ENCODE measurements around the gene SCG5.
A peak's percentile ranks its signal among the peaks of the same experiment; 100 is the strongest.
"Not testable (repeated sequence)": the region's sequence is repeated elsewhere in the genome, so short reads cannot be mapped to it uniquely, and the experiment has no call there.

The SCG5 gene, protein sequence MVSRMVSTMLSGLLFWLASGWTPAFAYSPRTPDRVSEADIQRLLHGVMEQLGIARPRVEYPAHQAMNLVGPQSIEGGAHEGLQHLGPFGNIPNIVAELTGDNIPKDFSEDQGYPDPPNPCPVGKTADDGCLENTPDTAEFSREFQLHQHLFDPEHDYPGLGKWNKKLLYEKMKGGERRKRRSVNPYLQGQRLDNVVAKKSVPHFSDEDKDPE

DNA sequence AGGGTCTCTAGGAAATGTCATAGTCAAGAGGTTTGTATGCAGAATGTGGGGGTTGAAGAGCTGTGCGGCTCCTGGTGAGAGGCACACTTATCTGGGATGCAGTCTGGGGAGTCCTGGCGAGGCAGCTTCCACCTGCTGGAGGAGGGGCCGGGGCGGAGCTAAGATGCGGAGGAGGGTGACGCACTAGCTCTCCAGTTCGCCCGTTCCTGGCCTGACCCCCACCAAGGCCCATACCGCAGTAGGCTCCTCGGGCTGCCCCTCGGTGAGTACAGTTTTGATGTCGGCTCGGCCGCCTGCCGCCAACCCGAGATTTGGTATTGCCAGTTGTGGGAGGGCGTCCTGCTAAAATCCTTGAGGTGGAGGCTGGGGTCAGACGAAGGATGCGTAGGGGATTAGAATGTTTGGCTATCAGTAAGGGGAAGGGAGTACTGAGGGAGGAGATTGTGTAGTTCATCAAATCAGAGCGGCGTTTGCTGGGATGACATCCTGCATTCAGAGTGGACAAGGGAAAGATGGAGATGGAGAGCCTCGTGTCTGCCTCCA is at the start of gene SCG5:
TSS of gene SCG5 (plus strand) at position 194 of the 543 bp plus-strand sequence. CDS start 1,883 bp downstream, outside the sequence.
- DNase-seq (ENCODE audit: low spot score), result no peak

DNA sequence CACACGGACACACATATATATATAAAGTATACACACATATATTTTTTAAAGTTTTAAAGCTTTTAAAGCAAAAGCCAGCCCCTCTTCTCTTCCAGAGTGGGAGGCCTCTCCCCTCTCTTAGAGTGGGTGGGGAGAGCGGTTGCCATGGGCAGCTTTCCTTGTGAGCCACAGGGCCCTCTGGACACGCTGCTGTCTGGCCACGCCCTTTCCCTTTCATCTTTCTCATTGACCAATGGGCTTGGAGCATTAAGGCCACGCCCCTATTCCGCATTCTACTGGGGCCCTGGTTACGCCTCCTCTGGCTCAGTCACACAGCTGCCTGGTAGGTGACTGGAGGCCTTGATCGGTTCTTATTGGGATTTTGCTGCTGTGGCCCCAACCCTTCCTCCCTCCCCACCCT is 48.4 kb upstream of the SCG5 start, which contains the start of gene GOLGA8N:
TSS of gene GOLGA8N (plus strand) at position 306 of the 400 bp plus-strand sequence.
- not testable (repeated sequence) for DNase-seq (ENCODE audit: low spot score)

DNA sequence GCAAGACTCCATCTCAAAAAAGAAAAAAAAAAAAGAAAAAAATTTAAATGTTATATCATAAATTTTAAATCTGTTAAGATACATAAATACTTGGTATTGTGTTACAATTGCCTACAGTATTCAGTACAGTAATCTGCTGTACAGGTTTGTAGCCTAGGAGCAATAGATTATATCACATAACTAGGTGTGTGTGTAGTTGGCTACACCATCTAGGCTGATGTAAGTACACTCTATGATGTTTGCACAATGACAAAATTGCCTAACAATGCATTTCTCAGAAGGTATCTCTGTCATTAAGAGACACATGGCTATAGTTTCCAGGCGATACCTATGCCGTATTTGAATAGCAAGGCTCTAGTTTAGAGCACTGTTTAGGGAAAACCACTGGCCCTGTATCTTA is 32.0 kb upstream of the SCG5 start:
- DNase-seq (ENCODE audit: low spot score), result not testable (repeated sequence)

- DNase-seq (ENCODE audit: low spot score), result peak; percentile 27
These were observed 30.8 kb upstream of the SCG5 start for GRCh38 chr15:32610719-32611118.

- not testable (repeated sequence) for DNase-seq (ENCODE audit: low spot score)
These were observed 26.8 kb upstream of the SCG5 start for GRCh38 chr15:32614712-32615050.

DNA sequence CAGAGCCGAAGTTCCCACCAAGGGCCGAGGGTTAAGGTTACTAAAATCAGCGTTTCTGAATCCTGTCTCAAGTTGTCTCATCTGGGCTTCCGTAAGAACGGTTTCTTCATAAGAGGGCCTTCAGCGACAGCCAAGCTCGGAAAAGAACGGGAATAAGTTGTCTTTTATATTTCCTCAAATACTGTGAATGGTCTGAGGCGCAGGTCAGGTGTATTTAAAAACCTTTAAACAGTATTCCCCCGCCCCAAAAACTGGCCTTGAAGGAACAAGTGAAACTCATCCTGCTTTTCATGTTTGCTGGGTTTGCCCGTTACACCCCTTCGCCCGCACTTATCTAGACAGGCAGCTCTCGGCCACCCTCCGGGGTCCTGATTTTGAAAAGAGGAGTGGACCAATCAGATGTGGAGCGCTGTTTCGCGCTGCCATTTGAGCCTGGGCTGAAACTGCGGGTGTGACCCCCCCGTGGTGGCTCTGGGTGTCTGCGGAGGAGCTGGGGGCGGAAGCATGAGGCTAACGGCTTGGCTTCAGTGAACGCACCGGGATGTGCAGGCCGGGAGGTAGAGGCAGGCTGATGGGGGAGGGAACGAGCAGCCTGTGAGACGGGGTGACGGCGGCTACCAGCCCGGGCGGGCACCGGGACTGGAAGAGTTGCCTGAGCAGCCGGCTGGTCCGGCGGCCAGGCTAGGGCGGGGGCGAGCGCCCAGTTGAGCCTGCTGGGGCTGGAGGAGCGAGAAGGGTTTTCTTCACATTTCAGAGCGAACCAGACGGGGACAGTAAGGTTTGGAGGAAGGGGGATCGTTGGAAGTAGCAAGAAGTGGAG is 26.2 kb upstream of the SCG5 start, which contains the start of gene ARHGAP11A:
TSS of gene ARHGAP11A (plus strand) at position 454 of the 820 bp plus-strand sequence. CDS start 708 bp downstream, outside the sequence.
- peak; percentile 90 for DNase-seq (ENCODE audit: low spot score)

DNA sequence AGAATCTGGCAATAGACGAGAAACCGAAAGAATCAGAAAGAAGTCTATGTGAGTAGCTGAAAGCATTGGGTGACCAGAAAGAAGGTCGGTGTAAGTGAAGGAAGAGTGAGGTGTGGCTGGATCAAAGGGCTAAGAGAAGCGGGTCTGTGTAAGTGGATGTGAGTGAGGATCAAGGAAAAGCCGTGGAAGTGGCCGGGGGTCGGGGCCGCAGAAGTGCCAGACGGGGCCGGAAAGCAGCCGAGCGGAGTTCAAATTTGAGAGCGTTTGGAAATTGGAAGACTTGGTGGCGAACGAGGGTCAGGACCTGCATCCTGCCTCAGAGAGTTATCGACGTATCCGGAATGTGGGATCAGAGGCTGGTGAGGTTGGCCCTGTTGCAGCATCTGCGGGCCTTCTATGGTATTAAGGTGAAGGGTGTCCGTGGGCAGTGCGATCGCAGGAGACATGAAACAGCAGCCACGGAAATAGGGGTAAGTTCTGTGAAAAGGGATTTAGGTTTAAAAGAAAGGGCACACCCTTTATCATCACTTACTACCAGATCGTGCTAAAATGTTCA is 25.6 kb upstream of the SCG5 start:
- peak; percentile 34 for DNase-seq (ENCODE audit: low spot score)

GRCh38 chr15:32636410-32636809 is 5.1 kb upstream of the SCG5 start:
- DNase-seq (ENCODE audit: low spot score), result no peak

GRCh38 chr15:32636908-32637567 is 4.5 kb upstream of the SCG5 start:
- DNase-seq (ENCODE audit: low spot score), result no peak

- no peak for DNase-seq (ENCODE audit: low spot score)
These were observed 3.8 kb upstream of the SCG5 start for GRCh38 chr15:32637704-32638103.

GRCh38 chr15:32642667-32643435 is 1.3 kb downstream of the SCG5 start:
- no peak for DNase-seq (ENCODE audit: low spot score)

- no peak for DNase-seq (ENCODE audit: low spot score)
These were observed 2.5 kb downstream of the SCG5 start for GRCh38 chr15:32643907-32644445.

DNA sequence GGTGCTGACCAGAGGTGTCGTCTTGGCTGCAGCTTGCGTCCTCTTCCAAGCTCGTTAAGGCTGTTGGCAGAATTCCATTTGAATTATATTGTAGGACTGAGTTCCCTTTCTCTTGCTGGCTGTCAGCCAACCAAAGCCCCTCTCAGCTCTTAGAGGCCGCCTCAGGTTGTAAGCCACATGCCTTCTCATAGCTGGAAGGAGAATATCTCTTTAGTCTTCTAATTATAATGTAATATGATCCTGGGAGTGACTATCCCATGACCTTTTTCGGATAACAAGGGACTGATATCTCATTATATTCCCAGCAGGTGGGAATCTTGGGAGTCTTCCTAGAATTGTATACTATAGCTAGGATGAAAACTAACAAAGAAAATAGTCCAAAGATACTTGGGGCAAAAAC is 4.8 kb downstream of the SCG5 start:
- no peak for DNase-seq (ENCODE audit: low spot score)

DNA sequence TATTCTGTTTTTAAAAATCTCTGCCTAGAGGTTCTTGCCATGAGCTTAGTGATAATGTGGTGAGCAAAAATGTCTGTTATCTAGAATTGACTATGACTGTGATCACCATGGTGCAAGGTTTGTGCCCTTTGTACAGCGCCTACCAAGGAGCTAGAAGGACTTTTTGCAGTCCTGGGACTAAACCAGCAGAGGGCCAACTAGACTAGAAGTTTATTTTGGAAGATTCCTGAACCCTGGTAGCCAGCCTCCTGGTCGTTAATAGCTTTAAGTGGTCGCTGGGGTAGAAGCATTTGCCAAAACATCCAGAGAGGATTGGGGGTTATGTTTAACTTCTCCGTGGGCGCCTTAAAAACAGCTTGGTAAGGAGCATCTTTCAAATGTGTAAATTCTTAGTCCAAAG is 7.8 kb downstream of the SCG5 start:
- no peak for DNase-seq (ENCODE audit: low spot score)

GRCh38 chr15:32651229-32651837 is 9.8 kb downstream of the SCG5 start:
- peak; percentile 63 for DNase-seq (ENCODE audit: low spot score)

GRCh38 chr15:32652178-32652577 is 10.7 kb downstream of the SCG5 start:
- DNase-seq (ENCODE audit: low spot score), result no peak

DNA sequence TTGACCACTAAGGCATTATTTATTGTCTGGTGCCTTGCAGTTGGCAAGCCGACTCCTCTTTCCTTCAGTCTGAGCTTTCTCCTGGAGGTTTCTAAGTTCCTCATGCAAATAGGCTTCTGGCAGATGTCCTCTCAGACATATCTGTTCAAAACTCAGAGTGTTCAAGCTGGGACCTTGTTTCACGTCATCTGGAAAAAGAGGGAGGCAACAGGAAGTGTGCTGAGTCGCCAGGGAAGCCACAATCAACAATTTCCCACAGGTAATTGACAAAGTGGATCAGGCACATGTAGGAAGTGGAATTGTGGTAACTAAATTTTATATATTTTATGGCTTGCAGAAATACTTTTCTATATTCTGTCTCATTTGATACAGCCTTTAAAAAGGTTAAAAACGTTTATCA is 14.6 kb downstream of the SCG5 start:
- no peak for DNase-seq (ENCODE audit: low spot score)

GRCh38 chr15:32656496-32656895 is 15.0 kb downstream of the SCG5 start:
- DNase-seq (ENCODE audit: low spot score), result no peak

- DNase-seq (ENCODE audit: low spot score), result no peak
These were observed 15.8 kb downstream of the SCG5 start for GRCh38 chr15:32657198-32657883.

DNA sequence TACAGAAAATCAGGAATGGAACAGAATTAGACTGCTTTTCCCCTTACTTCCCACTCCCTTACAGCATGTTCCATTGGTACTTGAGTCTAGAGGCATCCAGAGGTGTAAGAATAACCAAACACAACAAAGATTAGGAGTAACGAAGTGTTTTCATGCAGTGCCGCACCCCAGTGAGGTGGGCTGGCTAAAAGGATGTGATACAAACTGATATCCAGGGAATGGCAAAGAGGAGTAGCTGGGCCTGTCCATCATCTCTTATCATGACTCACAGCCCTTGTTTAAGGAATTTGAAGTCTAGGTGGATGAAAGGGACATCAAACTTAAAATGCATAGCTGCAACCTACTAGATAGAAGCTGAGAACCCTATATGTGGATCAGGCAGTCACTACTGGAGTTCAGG is 16.4 kb downstream of the SCG5 start:
- no peak for DNase-seq (ENCODE audit: low spot score)

Measured in activated CD4-positive, alpha-beta T cell treated with anti-CD3 and anti-CD28 coated beads, Interleukin-2, Interleukin-4, amounts not matched to agents 100 ng/mL and 50 ng/mL, durations not matched to agents 16 hours and 8 hours (primary cell).